GM23248 (cell line): ENCODE measurements around the gene PDE4DIP.
"Not testable (repeated sequence)": the region's sequence is repeated elsewhere in the genome, so short reads cannot be mapped to it uniquely, and the experiment has no call there.

Source experiments
- EZH2 ChIP-seq: fragments of 200-600 bp; sonication (generic); IDR thresholded peaks from 2 replicates; pipeline ENCODE4 v1.6.1; 2018; ENCODE audit warnings: antibody characterized with exemption, mild to moderate bottlenecking; ENCODE audit not compliant: insufficient read depth, poor library complexity, severe bottlenecking
- EZH2phosphoT487 ChIP-seq: fragments of 200-600 bp; sonication (generic); IDR thresholded peaks from 2 replicates; pipeline ENCODE4 v1.6.1; 2018; ENCODE audit warnings: antibody characterized with exemption, moderate library complexity, mild to moderate bottlenecking, low read depth; ENCODE audit not compliant: insufficient read depth

GRCh38 chr1:148894360-148895352 is 50.4 kb downstream of the PDE4DIP start:
- not testable (repeated sequence) for TF ChIP-seq EZH2phosphoT487, EZH2
